Fibroblast of lung (primary cell): ENCODE results near the gene KMT2C. TPM values are rescaled to one million over a fixed set of nuclear protein-coding genes. Genes with fewer than 3 reads are reported as not detected.
"Not testable (repeated sequence)": the region's sequence is repeated elsewhere in the genome, so short reads cannot be mapped to it uniquely, and the experiment has no call there.

Experiments
- DNase-seq, 2 donors: peaks; one replicate each; pipeline versions ENCODE4 v3.0.0 to v3.0.0-alpha.2; 2010; ENCODE audit warnings: low read depth in 2 of 2
- H2AFZ ChIP-seq: 2 replicates; pipeline ENCODE4 v1.5.1; 2012; ENCODE audit warnings: low read length, control low read depth, inconsistent platforms
- H3K27ac ChIP-seq: 2 replicates; pipeline ENCODE4 v1.5.1; 2011; ENCODE audit warnings: low read length, control low read depth; ENCODE audit not compliant: insufficient read depth
- H3K27me3 ChIP-seq: 2 replicates; pipeline ENCODE4 v1.5.1; 2011; ENCODE audit warnings: mild to moderate bottlenecking, low read length; ENCODE audit not compliant: control insufficient read depth, insufficient read depth
- H3K36me3 ChIP-seq: 2 replicates; pipeline ENCODE4 v1.5.1; 2011; ENCODE audit warnings: low read length; ENCODE audit not compliant: control insufficient read depth, insufficient read depth
- H3K4me1 ChIP-seq: 2 replicates; pipeline ENCODE4 v1.5.1; 2011; ENCODE audit warnings: low read length; ENCODE audit not compliant: control insufficient read depth, insufficient read depth; ENCODE audit errors: extremely low read depth
- H3K4me2 ChIP-seq: 2 replicates; pipeline ENCODE4 v1.5.1; 2011; ENCODE audit warnings: low read length, control low read depth; ENCODE audit not compliant: insufficient read depth; ENCODE audit errors: extremely low read depth
- H3K4me3 ChIP-seq, 4 experiments: fragments of 200-600 bp in 1 of 4; sonication (generic) in 1 of 4; replicated peaks in 1 of 4; 2 replicates each; pipeline ENCODE4 v1.5.1; 2011 to 2016; ENCODE audit warnings: low read length in 4 of 4, low read depth in 3 of 4, mild to moderate bottlenecking in 3 of 4, control low read depth in 2 of 4, inconsistent platforms in 1 of 4, mixed read lengths in 1 of 4; ENCODE audit not compliant: insufficient read depth in 1 of 4; ENCODE audit errors: control extremely low read depth in 1 of 4
- H3K79me2 ChIP-seq: 2 replicates; pipeline ENCODE4 v1.5.1; 2012; ENCODE audit warnings: mild to moderate bottlenecking, low read length, inconsistent platforms; ENCODE audit not compliant: control insufficient read depth, insufficient read depth
- H3K9ac ChIP-seq: 2 replicates; pipeline ENCODE4 v1.5.1; 2011; ENCODE audit warnings: mild to moderate bottlenecking, low read length, control low read depth; ENCODE audit not compliant: insufficient read depth
- H3K9me3 ChIP-seq: 2 replicates; pipeline ENCODE4 v1.5.1; 2012; ENCODE audit warnings: low read depth, low read length; ENCODE audit not compliant: control insufficient read depth, insufficient read depth
- H4K20me1 ChIP-seq: 2 replicates; pipeline ENCODE4 v1.5.1; 2011; ENCODE audit warnings: low read length; ENCODE audit not compliant: control insufficient read depth, insufficient read depth; ENCODE audit errors: extremely low read depth
- CTCF ChIP-seq, 2 donors: IDR thresholded peaks in 1 of 2; conservative IDR thresholded peaks in 1 of 2; 1 replicate in 1 of 2; 2 replicates in 1 of 2; pipeline ENCODE4 v1.5.1; 2011 to 2012; ENCODE audit warnings: low read length in 2 of 2, control low read depth in 1 of 2, inconsistent platforms in 1 of 2, low read depth in 1 of 2, mild to moderate bottlenecking in 1 of 2
- EZH2 ChIP-seq: IDR thresholded peaks from 2 replicates; pipeline ENCODE4 v1.5.1; 2012; ENCODE audit warnings: low read length, control low read depth, mild to moderate bottlenecking; ENCODE audit errors: missing control alignments
- polyA plus RNA-seq, 2 donors: library from polyadenylated mRNA; depleted of rRNA in 1 of 2; stranded (reverse) in 1 of 2; unstranded in 1 of 2; fragments of >200 nt; gene quantifications; 2 replicates each; pipeline ENCODE4 v1.2.1, GENCODE V29; 2011 to 2012; ENCODE audit warnings: missing spikeins in 1 of 2
- total RNA-seq: library from RNA; depleted of rRNA; stranded (reverse); fragments of >200 nt; gene quantifications from 2 replicates; pipeline ENCODE4 v1.2.1, GENCODE V29; 2014

Gene KMT2C
- total and polyA plus RNA-seq, 2 donors (not counting 1 experiment from before 2014, with no cell fraction given): 11.1 to 32.4 TPM

- H3K9me3 ChIP-seq, H3K4me3 ChIP-seq, H3K4me2 ChIP-seq, H4K20me1 ChIP-seq, H3K79me2 ChIP-seq, H3K27me3 ChIP-seq, DNase-seq, H3K4me1 ChIP-seq, H3K9ac ChIP-seq, H3K36me3 ChIP-seq, H3K27ac ChIP-seq, H2AFZ ChIP-seq: not testable (repeated sequence)
These were observed 231.4 kb downstream of the KMT2C start for GRCh38 chr7:152204417-152204816.

- no peaks in the 10 kb centered on the region for H3K36me3 ChIP-seq
- no peak overlapping the region for H3K4me3 ChIP-seq
- H3K27ac ChIP-seq: no peak overlapping the region
These were observed 232.7 kb downstream of the KMT2C start for GRCh38 chr7:152203095-152203494.

GRCh38 chr7:152202056-152202455, 233.7 kb downstream of the KMT2C start:
- H3K79me2 ChIP-seq: no peaks in the 10 kb centered on the region
- H3K9me3 ChIP-seq: no peaks in the 10 kb centered on the region
- H3K9ac ChIP-seq: no peak overlapping the region
- no peak overlapping the region for H3K27ac ChIP-seq
- H2AFZ ChIP-seq: no peak overlapping the region
- no peak overlapping the region for H3K4me2 ChIP-seq
- peak; percentile 31 to 65 for DNase-seq
- no peaks in the 10 kb centered on the region for H4K20me1 ChIP-seq
- TF ChIP-seq CTCF (conservative IDR thresholded peaks at IDR 0.05 in 1 of 2, IDR thresholded peaks at IDR 0.05 in 1 of 2; ENCODE audit: low read depth in 1 of 2, low read length in 2 of 2) (no peak), EZH2 (no peak)
- no peaks in the 10 kb centered on the region for H3K36me3 ChIP-seq
- no peak overlapping the region for H3K4me3 ChIP-seq
- no peaks in the 10 kb centered on the region for H3K4me1 ChIP-seq
- no peaks in the 10 kb centered on the region for H3K27me3 ChIP-seq

More at GRCh38 chr7:152203095-152203494, 232.7 kb downstream of the KMT2C start:
- no peak for DNase-seq
- Histone ChIP-seq H3K27me3 (no peaks in the 10 kb centered on the region), H3K9ac (no peak overlapping the region), H3K4me1 (no peaks in the 10 kb centered on the region), H3K79me2 (no peaks in the 10 kb centered on the region), H4K20me1 (no peaks in the 10 kb centered on the region), H3K4me2 (no peak overlapping the region), H2AFZ (no peak overlapping the region), H3K9me3 (no peaks in the 10 kb centered on the region)
- TF ChIP-seq CTCF (conservative IDR thresholded peaks at IDR 0.05 in 1 of 2, IDR thresholded peaks at IDR 0.05 in 1 of 2; ENCODE audit: low read depth in 1 of 2, low read length in 2 of 2): no peak
- no peak for TF ChIP-seq EZH2
